WTC11 (cell line): ENCODE measurements around the gene ATP5MG. TPM values are rescaled to one million over a fixed set of nuclear protein-coding genes. Genes with fewer than 3 reads are reported as not detected.

Source experiments
- ATAC-seq: fragments of 200-7000 bp; cut with Tn5 transposase; 2 replicates; pipeline ENCODE4 v1.10.0; 2021; ENCODE audit warnings: mild to moderate bottlenecking, moderate library complexity
- CTCF ChIA-PET: fragments of 300-600 bp; sonication (Branson Sonifier 250); formaldehyde crosslinking; loops from one replicate; lab custom pipeline; 2021; ENCODE audit warnings: antibody characterized with exemption; lab: Charles Lee
- POLR2A ChIA-PET: fragments of 350-600 bp; sonication (Branson Sonifier 250); formaldehyde crosslinking; loops from one replicate; lab custom pipeline; 2021; ENCODE audit warnings: antibody characterized with exemption; lab: Charles Lee
- DNase-seq: peaks from one replicate; pipeline ENCODE4 v3.0.0; 2021; ENCODE audit warnings: low spot score
- H3K27ac Mint-ChIP-seq: 2 replicates; pipeline ENCODE4 v1.8.0; 2021; ENCODE audit warnings: mixed read lengths
- H3K27me3 Mint-ChIP-seq: 2 replicates; pipeline ENCODE4 v1.8.0; 2021; ENCODE audit warnings: low read depth, mild to moderate bottlenecking, moderate library complexity, mixed read lengths
- H3K36me3 Mint-ChIP-seq: 2 replicates; pipeline ENCODE4 v1.8.0; 2021; ENCODE audit warnings: mixed read lengths
- H3K4me1 Mint-ChIP-seq: 2 replicates; pipeline ENCODE4 v1.8.0; 2022; ENCODE audit warnings: mixed read lengths
- H3K4me3 Mint-ChIP-seq: 2 replicates; pipeline ENCODE4 v1.8.0; 2021; ENCODE audit warnings: mild to moderate bottlenecking, moderate library complexity, mixed read lengths
- H3K9me3 Mint-ChIP-seq: 2 replicates; pipeline ENCODE4 v1.8.0; 2021; ENCODE audit warnings: mixed read lengths
- AFF4 ChIP-seq: sonication (generic); formaldehyde crosslinking; IDR thresholded peaks from 2 replicates; pipeline ENCODE4 v1.8.1; 2023; ENCODE audit warnings: mild to moderate bottlenecking, missing genetic modification reagents, borderline replicate concordance
- CREB1 ChIP-seq: sonication (generic); formaldehyde crosslinking; IDR thresholded peaks from 2 replicates; pipeline ENCODE4 v1.8.0; 2023; ENCODE audit warnings: mild to moderate bottlenecking, missing genetic modification reagents
- EMX1 ChIP-seq: fragments of 250-450 bp; sonication (Bioruptor Pico); IDR thresholded peaks from 2 replicates; pipeline ENCODE4 v1.8.0; 2021; ENCODE audit warnings: mild to moderate bottlenecking
- ESRRA ChIP-seq: sonication (generic); formaldehyde crosslinking; IDR thresholded peaks from 2 replicates; pipeline ENCODE4 v1.8.1; 2022; ENCODE audit warnings: mild to moderate bottlenecking, missing genetic modification reagents, borderline replicate concordance
- FOXJ3 ChIP-seq: sonication (generic); formaldehyde crosslinking; IDR thresholded peaks from 2 replicates; pipeline ENCODE4 v1.9.0; 2021; ENCODE audit warnings: missing genetic modification reagents, mild to moderate bottlenecking, borderline replicate concordance
- FOXK1 ChIP-seq: sonication (generic); formaldehyde crosslinking; IDR thresholded peaks from 2 replicates; pipeline ENCODE4 v1.8.0; 2022; ENCODE audit warnings: mild to moderate bottlenecking, moderate library complexity, missing genetic modification reagents
- IRF2 ChIP-seq: sonication (generic); formaldehyde crosslinking; IDR thresholded peaks from 2 replicates; pipeline ENCODE4 v1.8.0; 2022; ENCODE audit warnings: low read depth, missing genetic modification reagents, borderline replicate concordance
- MYBL2 ChIP-seq: sonication (generic); formaldehyde crosslinking; IDR thresholded peaks from 2 replicates; pipeline ENCODE4 v1.8.1; 2023; ENCODE audit warnings: mild to moderate bottlenecking, moderate library complexity, missing genetic modification reagents
- NFE2L1 ChIP-seq: sonication (generic); formaldehyde crosslinking; IDR thresholded peaks from 2 replicates; pipeline ENCODE4 v1.8.1; 2023; ENCODE audit warnings: missing genetic modification reagents
- NR2C2 ChIP-seq: sonication (generic); formaldehyde crosslinking; IDR thresholded peaks from 2 replicates; pipeline ENCODE4 v1.8.0; 2022; ENCODE audit warnings: mild to moderate bottlenecking, missing genetic modification reagents
- OVOL2 ChIP-seq: fragments of 250-450 bp; sonication (Bioruptor Pico); IDR thresholded peaks from 2 replicates; pipeline ENCODE4 v1.9.0; 2021; ENCODE audit warnings: mild to moderate bottlenecking, borderline replicate concordance
- SMAD3 ChIP-seq: sonication (generic); formaldehyde crosslinking; IDR thresholded peaks from 2 replicates; pipeline ENCODE4 v1.8.0; 2022; ENCODE audit warnings: missing genetic modification reagents, mild to moderate bottlenecking, borderline replicate concordance
- SP1 ChIP-seq: sonication (generic); formaldehyde crosslinking; conservative IDR thresholded peaks from 2 replicates; pipeline ENCODE4 v1.8.1; 2022; ENCODE audit warnings: missing genetic modification reagents
- ZNF425 ChIP-seq: fragments of 250-450 bp; sonication (Bioruptor Pico); conservative IDR thresholded peaks from 2 replicates; pipeline ENCODE4 v1.9.0; 2021; ENCODE audit warnings: mild to moderate bottlenecking
- total RNA-seq: library from RNA; stranded (reverse); gene quantifications from 3 replicates; pipeline ENCODE4 v1.2.3, GENCODE V29; 2021
- TF ChIP-seq, protein P1 (sequence below): sonication (generic); formaldehyde crosslinking; IDR thresholded peaks from 2 replicates; pipeline ENCODE4 v1.8.0; 2022; ENCODE audit warnings: mild to moderate bottlenecking, missing genetic modification reagents
- TF ChIP-seq, protein P2 (sequence below): sonication (generic); formaldehyde crosslinking; IDR thresholded peaks from 2 replicates; pipeline ENCODE4 v1.8.0; 2023; ENCODE audit warnings: missing genetic modification reagents, mild to moderate bottlenecking, borderline replicate concordance
- TF ChIP-seq, protein P3 (sequence below): sonication (generic); formaldehyde crosslinking; IDR thresholded peaks from 2 replicates; pipeline ENCODE4 v1.8.0; 2022; ENCODE audit warnings: mild to moderate bottlenecking, missing genetic modification reagents

The ATP5MG gene
- total RNA-seq, 1 experiment from 2014 or later: 251 TPM

DNA sequence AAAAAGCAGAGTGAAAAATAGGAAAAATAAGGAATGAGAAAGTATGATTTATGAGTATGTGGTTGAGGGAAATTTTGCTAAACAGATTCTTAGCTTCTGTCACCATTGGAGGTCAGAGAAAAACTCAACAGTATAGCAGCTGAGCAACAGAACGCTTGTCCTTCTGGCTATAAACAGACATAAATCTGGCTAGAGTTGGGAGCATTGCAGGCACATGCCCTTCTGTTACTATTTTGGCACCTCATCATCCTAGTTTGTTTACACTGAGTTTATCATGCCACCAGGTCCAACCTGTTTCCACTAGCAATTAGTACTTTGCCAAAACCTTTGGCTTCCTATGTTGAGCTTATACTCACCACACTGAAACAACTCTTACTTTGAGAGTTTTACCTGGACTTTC, 35.1 kb upstream of the ATP5MG start:
- ChIA-PET POLR2A (no interaction called here), CTCF (no interaction called here)
- TF ChIP-seq SMAD3 (CRISPR knock-in tag): no peak
- TF ChIP-seq NFE2L1 (CRISPR knock-in tag): no peak
- TF ChIP-seq EMX1 (CRISPR knock-in tag): no peak
- TF ChIP-seq ZNF425: no peak
- TF ChIP-seq ESRRA (CRISPR knock-in tag): no peak
- TF ChIP-seq, protein P1, sequence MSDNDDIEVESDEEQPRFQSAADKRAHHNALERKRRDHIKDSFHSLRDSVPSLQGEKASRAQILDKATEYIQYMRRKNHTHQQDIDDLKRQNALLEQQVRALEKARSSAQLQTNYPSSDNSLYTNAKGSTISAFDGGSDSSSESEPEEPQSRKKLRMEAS: no peak
- TF ChIP-seq, protein P2, sequence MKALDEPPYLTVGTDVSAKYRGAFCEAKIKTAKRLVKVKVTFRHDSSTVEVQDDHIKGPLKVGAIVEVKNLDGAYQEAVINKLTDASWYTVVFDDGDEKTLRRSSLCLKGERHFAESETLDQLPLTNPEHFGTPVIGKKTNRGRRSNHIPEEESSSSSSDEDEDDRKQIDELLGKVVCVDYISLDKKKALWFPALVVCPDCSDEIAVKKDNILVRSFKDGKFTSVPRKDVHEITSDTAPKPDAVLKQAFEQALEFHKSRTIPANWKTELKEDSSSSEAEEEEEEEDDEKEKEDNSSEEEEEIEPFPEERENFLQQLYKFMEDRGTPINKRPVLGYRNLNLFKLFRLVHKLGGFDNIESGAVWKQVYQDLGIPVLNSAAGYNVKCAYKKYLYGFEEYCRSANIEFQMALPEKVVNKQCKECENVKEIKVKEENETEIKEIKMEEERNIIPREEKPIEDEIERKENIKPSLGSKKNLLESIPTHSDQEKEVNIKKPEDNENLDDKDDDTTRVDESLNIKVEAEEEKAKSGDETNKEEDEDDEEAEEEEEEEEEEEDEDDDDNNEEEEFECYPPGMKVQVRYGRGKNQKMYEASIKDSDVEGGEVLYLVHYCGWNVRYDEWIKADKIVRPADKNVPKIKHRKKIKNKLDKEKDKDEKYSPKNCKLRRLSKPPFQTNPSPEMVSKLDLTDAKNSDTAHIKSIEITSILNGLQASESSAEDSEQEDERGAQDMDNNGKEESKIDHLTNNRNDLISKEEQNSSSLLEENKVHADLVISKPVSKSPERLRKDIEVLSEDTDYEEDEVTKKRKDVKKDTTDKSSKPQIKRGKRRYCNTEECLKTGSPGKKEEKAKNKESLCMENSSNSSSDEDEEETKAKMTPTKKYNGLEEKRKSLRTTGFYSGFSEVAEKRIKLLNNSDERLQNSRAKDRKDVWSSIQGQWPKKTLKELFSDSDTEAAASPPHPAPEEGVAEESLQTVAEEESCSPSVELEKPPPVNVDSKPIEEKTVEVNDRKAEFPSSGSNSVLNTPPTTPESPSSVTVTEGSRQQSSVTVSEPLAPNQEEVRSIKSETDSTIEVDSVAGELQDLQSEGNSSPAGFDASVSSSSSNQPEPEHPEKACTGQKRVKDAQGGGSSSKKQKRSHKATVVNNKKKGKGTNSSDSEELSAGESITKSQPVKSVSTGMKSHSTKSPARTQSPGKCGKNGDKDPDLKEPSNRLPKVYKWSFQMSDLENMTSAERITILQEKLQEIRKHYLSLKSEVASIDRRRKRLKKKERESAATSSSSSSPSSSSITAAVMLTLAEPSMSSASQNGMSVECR: no peak
- no peak for TF ChIP-seq FOXK1
- no peak for TF ChIP-seq OVOL2 (CRISPR knock-in tag)
- no peak for TF ChIP-seq AFF4 (CRISPR knock-in tag)
- TF ChIP-seq NR2C2 (CRISPR knock-in tag): no peak
- no peak for TF ChIP-seq CREB1 (CRISPR knock-in tag)
- no peaks in the 10 kb centered on the region for H3K9me3 Mint-ChIP-seq
- 0 out of 2 replicates have a peak, but pooled peaks cover 4% of the 10 kb centered on the region for H3K4me1 Mint-ChIP-seq
- no peak for DNase-seq
- H3K27ac Mint-ChIP-seq: no peak overlapping the region
- no peaks in the 10 kb centered on the region for H3K27me3 Mint-ChIP-seq
- H3K36me3 Mint-ChIP-seq: peaks cover 37% of the 10 kb centered on the region
- ATAC-seq: no peak
- H3K4me3 Mint-ChIP-seq: no peak overlapping the region

DNA sequence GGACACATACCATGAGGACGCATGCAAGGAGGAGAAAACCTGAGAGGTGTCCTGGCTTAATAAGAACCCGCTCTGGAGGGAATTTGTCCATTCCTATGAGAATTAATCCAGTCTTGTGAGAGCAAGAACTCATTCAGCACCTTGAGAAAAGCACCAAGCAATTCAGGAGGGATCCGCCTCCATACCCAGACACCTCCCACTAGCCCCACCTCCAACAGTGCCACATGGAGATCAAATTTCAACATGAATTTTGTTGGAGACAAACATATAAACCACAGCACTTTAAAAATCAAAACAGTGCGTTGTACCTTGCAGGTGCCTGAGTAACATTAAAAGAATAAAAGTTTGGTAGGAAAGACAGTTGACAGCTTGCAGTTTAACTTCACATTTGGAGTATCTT, 30.6 kb upstream of the ATP5MG start:
- DNase-seq (no peak), ATAC-seq (no peak)
- Mint-ChIP-seq H3K4me3 (no peak overlapping the region), H3K27me3 (no peaks in the 10 kb centered on the region), H3K27ac (no peak overlapping the region), H3K4me1 (0 out of 2 replicates have a peak, but pooled peaks cover 4% of the 10 kb centered on the region), H3K36me3 (peaks cover 65% of the 10 kb centered on the region), H3K9me3 (no peaks in the 10 kb centered on the region)
- no peak for TF ChIP-seq SP1
- TF ChIP-seq IRF2 (CRISPR knock-in tag): no peak
- TF ChIP-seq FOXJ3 (CRISPR knock-in tag): no peak
- TF ChIP-seq MYBL2: no peak
- TF ChIP-seq, protein P3, sequence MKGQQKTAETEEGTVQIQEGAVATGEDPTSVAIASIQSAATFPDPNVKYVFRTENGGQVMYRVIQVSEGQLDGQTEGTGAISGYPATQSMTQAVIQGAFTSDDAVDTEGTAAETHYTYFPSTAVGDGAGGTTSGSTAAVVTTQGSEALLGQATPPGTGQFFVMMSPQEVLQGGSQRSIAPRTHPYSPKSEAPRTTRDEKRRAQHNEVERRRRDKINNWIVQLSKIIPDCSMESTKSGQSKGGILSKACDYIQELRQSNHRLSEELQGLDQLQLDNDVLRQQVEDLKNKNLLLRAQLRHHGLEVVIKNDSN (CRISPR knock-in tag): no peak
- ChIA-PET POLR2A (no interaction called here), CTCF (no interaction called here)
